HEK293 (cell line): ENCODE data around the gene METTL14.

Source experiments
- CTCF ChIA-PET: fragments of 350-600 bp; formaldehyde crosslinking; extraction: SDS; loops from one replicate; lab custom pipeline; 2021; ENCODE audit warnings: antibody characterized with exemption; lab: Yijun Ruan, JAX
- POLR2A ChIA-PET: fragments of 300-600 bp; formaldehyde crosslinking; extraction: SDS; loops from one replicate; lab custom pipeline; 2020; ENCODE audit warnings: antibody characterized with exemption, inconsistent platforms; lab: Yijun Ruan, JAX
- H3K27ac ChIP-seq: fragments of 200-500 bp; sonication (Bioruptor generic); 2 replicates; pipeline ENCODE4 v1.5.1; 2014; ENCODE audit warnings: low read depth, low read length, control low read depth, inconsistent platforms; ENCODE audit errors: extremely low read depth
- H3K36me3 ChIP-seq, 2 experiments: fragments of 200-500 bp in 1 of 2; sonication (Bioruptor generic) in 1 of 2; 1 replicate in 1 of 2; 2 replicates in 1 of 2; pipeline ENCODE4 v1.5.1; 2014 to 2017; ENCODE audit warnings: inconsistent platforms in 2 of 2, low read length in 2 of 2; ENCODE audit not compliant: control insufficient read depth in 2 of 2, insufficient read depth in 1 of 2
- H3K4me1 ChIP-seq: fragments of 200-500 bp; sonication (Bioruptor generic); 2 replicates; pipeline ENCODE4 v1.5.1; 2014; ENCODE audit warnings: mild to moderate bottlenecking, low read length, inconsistent platforms; ENCODE audit not compliant: control insufficient read depth, insufficient read depth
- H3K4me3 ChIP-seq: 2 replicates; pipeline ENCODE4 v1.5.1; 2011; ENCODE audit warnings: low read depth, mild to moderate bottlenecking, control low read depth, low read length, moderate library complexity
- H3K9me3 ChIP-seq: fragments of 200-500 bp; sonication (Bioruptor generic); 2 replicates; pipeline ENCODE4 v1.5.1; 2014; ENCODE audit warnings: low read depth, low read length, inconsistent platforms; ENCODE audit not compliant: control insufficient read depth, insufficient read depth
- KLF16 ChIP-seq: fragments of 450-650 bp; formaldehyde crosslinking; IDR thresholded peaks from 2 replicates; pipeline ENCODE4 v1.5.1; 2017; ENCODE audit warnings: missing biosample characterization, missing genetic modification characterization
- KLF9 ChIP-seq: fragments of 450-650 bp; formaldehyde crosslinking; IDR thresholded peaks from 2 replicates; pipeline ENCODE4 v1.5.1; 2016; ENCODE audit warnings: missing biosample characterization, missing genetic modification characterization, low read depth
- PBX3 ChIP-seq: sonication (generic); formaldehyde crosslinking; IDR thresholded peaks from 2 replicates; pipeline ENCODE4 v1.8.1; 2022; ENCODE audit warnings: mild to moderate bottlenecking, moderate library complexity, missing genetic modification reagents
- PRDM1 ChIP-seq: fragments of 450-650 bp; formaldehyde crosslinking; IDR thresholded peaks from 2 replicates; pipeline ENCODE4; 2016; ENCODE audit warnings: missing biosample characterization, missing genetic modification characterization
- PRDM6 ChIP-seq: fragments of 450-650 bp; formaldehyde crosslinking; IDR thresholded peaks from 2 replicates; pipeline ENCODE4 v1.5.1; 2017; ENCODE audit warnings: missing biosample characterization, missing genetic modification characterization
- SP2 ChIP-seq: fragments of 450-650 bp; formaldehyde crosslinking; IDR thresholded peaks from 2 replicates; pipeline ENCODE4 v1.5.1; 2016; ENCODE audit warnings: missing biosample characterization, missing genetic modification characterization
- ZBTB1 ChIP-seq: fragments of 450-650 bp; formaldehyde crosslinking; IDR thresholded peaks from 2 replicates; pipeline ENCODE4 v1.5.1; 2016; ENCODE audit warnings: missing biosample characterization, missing genetic modification characterization
- ZBTB11 ChIP-seq: fragments of 450-650 bp; formaldehyde crosslinking; conservative IDR thresholded peaks from 2 replicates; pipeline ENCODE4 v1.5.1; 2016; ENCODE audit warnings: low read depth, missing biosample characterization, missing genetic modification characterization
- ZFP37 ChIP-seq: fragments of 450-650 bp; formaldehyde crosslinking; IDR thresholded peaks from 2 replicates; pipeline ENCODE4 v1.5.1; 2016; ENCODE audit warnings: missing biosample characterization, missing genetic modification characterization
- ZNF280D ChIP-seq: fragments of 450-650 bp; formaldehyde crosslinking; IDR thresholded peaks from 2 replicates; pipeline ENCODE4 v1.5.1; 2016; ENCODE audit warnings: missing biosample characterization, missing genetic modification characterization
- ZNF335 ChIP-seq: fragments of 450-650 bp; formaldehyde crosslinking; conservative IDR thresholded peaks from 2 replicates; pipeline ENCODE4 v1.5.1; 2016; ENCODE audit warnings: missing biosample characterization, missing genetic modification characterization
- ZNF37A ChIP-seq: fragments of 450-650 bp; IDR thresholded peaks from 2 replicates; pipeline ENCODE4 v1.5.1; 2018; ENCODE audit warnings: missing biosample characterization, missing genetic modification characterization
- ZNF501 ChIP-seq: fragments of 450-650 bp; formaldehyde crosslinking; IDR thresholded peaks from 2 replicates; pipeline ENCODE4 v1.5.1; 2016; ENCODE audit warnings: missing biosample characterization, missing genetic modification characterization
- ZNF513 ChIP-seq: fragments of 450-650 bp; IDR thresholded peaks from 2 replicates; pipeline ENCODE4 v1.5.1; 2018; ENCODE audit warnings: missing biosample characterization, missing genetic modification characterization
- ZNF518A ChIP-seq: fragments of 450-650 bp; formaldehyde crosslinking; conservative IDR thresholded peaks from 2 replicates; pipeline ENCODE4 v1.5.1; 2016; ENCODE audit warnings: low read depth, missing biosample characterization, missing genetic modification characterization
- ZNF558 ChIP-seq: fragments of 450-650 bp; formaldehyde crosslinking; IDR thresholded peaks from 2 replicates; pipeline ENCODE4 v1.5.1; 2016; ENCODE audit warnings: missing biosample characterization, missing genetic modification characterization
- ZNF610 ChIP-seq: fragments of 450-650 bp; formaldehyde crosslinking; IDR thresholded peaks from 2 replicates; pipeline ENCODE4 v1.5.1; 2016; ENCODE audit warnings: missing biosample characterization, missing genetic modification characterization, borderline replicate concordance
- ZNF623 ChIP-seq: fragments of 450-650 bp; formaldehyde crosslinking; IDR thresholded peaks from 2 replicates; pipeline ENCODE4 v1.5.1; 2016; ENCODE audit warnings: missing biosample characterization, missing genetic modification characterization
- ZNF76 ChIP-seq: fragments of 450-650 bp; formaldehyde crosslinking; IDR thresholded peaks from 2 replicates; pipeline ENCODE4; 2016; ENCODE audit warnings: low read depth, missing biosample characterization, missing genetic modification characterization, borderline replicate concordance

The METTL14 gene

GRCh38 chr4:118683513-118683912 lies 1.7 kb upstream of the METTL14 start:
- ChIA-PET POLR2A (no interaction called here), CTCF (interaction anchor here (1.0 kb wide), 1 partner anchor 11 kb away, joined by 3 read pairs; no protein-coding TSS in a partner anchor)
- Histone ChIP-seq H3K4me1 (no peaks in the 10 kb centered on the region), H3K4me3 (no peak overlapping the region), H3K9me3 (no peaks in the 10 kb centered on the region), H3K36me3 (peaks cover 4 to 9% of the 10 kb centered on the region in 2 experiments; a peak in 2 of 3 replicates), H3K27ac (no peak overlapping the region)
- no peak for TF ChIP-seq ZFP37 (tag by site-specific recombination)
- TF ChIP-seq ZNF335 (tag by site-specific recombination): no peak
- TF ChIP-seq ZNF623 (tag by site-specific recombination): no peak
- TF ChIP-seq ZBTB11: peak; percentile 48
- TF ChIP-seq KLF16 (tag by site-specific recombination): no peak
- no peak for TF ChIP-seq PRDM1 (tag by site-specific recombination)
- TF ChIP-seq ZNF610 (tag by site-specific recombination): no peak
- no peak for TF ChIP-seq PRDM6 (tag by site-specific recombination)
- no peak for TF ChIP-seq SP2 (tag by site-specific recombination)
- no peak for TF ChIP-seq KLF9 (tag by site-specific recombination)
- TF ChIP-seq ZNF518A (tag by site-specific recombination): peak; percentile 56; the same call in 1 of the 2 replicates
- no peak for TF ChIP-seq ZNF280D (tag by site-specific recombination)
- TF ChIP-seq ZNF76: 0 out of 2 replicates have a peak, but pooled peaks have one; percentile 55
- no peak for TF ChIP-seq ZNF558 (tag by site-specific recombination)
- TF ChIP-seq ZNF37A (tag by site-specific recombination): no peak
- no peak for TF ChIP-seq ZBTB1 (tag by site-specific recombination)
- TF ChIP-seq ZNF513 (tag by site-specific recombination): no peak
- TF ChIP-seq ZNF501 (tag by site-specific recombination): no peak
- no peak for TF ChIP-seq PBX3
